GM12873 (cell line): ENCODE data around the gene ACTL9.

Experiments
- TF ChIP-seq, protein P1 (sequence below): IDR thresholded peaks from 2 replicates; pipeline ENCODE4 v1.5.1; 2012; ENCODE audit warnings: low read depth, mild to moderate bottlenecking, moderate library complexity, low read length, control low read depth; ENCODE audit not compliant: insufficient read depth; ENCODE audit errors: missing control alignments

ACTL9 gene

DNA sequence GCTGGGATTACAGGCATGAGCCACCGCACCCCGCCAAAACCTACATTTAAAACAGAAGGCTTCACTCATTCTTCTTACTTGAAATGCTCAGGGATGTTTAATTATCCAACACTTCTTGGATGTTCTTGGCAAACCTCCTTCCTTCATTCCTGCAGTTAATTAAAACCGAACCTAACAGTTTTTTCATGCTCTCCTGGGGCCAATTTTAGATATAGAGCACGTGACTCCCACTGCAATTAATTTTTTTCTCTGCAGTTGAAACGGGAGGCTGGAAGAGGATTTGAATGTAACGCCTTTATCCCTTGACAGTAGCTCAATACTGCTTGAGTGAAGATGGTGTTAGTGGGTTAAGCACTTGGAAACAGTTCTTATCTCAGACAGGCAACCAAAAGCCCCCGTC, 4.6 kb upstream of the ACTL9 start:
- TF ChIP-seq, protein P1, sequence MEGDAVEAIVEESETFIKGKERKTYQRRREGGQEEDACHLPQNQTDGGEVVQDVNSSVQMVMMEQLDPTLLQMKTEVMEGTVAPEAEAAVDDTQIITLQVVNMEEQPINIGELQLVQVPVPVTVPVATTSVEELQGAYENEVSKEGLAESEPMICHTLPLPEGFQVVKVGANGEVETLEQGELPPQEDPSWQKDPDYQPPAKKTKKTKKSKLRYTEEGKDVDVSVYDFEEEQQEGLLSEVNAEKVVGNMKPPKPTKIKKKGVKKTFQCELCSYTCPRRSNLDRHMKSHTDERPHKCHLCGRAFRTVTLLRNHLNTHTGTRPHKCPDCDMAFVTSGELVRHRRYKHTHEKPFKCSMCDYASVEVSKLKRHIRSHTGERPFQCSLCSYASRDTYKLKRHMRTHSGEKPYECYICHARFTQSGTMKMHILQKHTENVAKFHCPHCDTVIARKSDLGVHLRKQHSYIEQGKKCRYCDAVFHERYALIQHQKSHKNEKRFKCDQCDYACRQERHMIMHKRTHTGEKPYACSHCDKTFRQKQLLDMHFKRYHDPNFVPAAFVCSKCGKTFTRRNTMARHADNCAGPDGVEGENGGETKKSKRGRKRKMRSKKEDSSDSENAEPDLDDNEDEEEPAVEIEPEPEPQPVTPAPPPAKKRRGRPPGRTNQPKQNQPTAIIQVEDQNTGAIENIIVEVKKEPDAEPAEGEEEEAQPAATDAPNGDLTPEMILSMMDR: no peak

DNA sequence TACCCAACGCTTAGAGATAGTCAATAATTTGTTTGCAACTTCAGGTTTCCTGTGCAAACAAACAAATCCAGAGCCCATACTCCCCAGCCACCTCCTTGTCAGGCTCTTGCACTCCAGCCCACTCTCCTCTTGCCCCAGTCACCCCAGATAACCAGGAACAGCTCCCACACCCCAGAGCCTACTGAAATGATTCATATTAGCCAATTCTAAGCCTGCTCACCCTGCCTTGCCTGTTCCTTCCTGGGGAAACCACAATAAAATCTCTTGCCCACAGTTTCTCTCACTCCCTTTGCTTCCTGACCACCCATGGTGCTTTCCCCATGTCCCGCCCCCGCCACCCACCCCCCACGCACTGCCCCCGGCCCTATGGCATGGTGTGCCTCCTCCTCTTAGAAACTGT, 3.8 kb upstream of the ACTL9 start:
- TF ChIP-seq, protein P1: no peak

DNA sequence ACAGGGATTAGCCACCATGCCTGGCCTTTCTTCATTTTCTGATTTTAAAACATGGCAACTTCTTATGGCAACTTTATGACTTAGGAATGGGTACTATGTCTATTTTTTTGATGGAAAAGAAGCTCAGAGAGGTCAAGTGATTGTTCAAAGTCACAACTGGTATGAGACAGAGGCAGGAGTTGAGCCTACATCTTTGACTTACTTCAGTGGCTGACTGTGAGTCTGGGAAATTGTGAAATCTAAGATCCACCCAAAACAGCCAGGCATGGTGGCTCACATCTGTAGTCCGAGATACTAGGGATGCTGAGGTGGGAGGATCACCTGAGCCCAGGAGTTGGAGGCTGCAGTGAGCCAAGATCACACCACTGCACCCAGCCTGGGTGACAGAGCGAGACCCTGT, 2.4 kb upstream of the ACTL9 start:
- TF ChIP-seq, protein P1: no peak

DNA sequence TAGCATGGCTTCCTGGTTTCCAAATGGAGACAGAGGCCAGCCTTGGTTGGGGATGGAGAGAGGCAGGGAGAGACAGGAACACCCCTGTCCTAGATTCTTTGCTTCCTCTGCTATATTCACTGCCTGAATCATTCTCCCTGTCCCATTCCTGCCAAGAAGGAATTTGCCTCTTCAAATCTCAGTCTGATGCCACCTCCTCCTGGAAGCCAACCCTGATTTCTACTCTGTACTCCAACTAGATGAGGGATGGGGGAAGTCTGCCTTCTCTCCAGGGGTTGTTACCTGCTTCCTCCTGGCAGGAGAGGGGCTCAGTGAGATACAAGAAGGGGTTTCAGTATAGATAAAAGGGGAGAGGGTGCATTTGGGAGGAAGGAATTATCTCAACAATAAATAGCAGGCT, 1.3 kb upstream of the ACTL9 start:
- TF ChIP-seq, protein P1: no peak

DNA sequence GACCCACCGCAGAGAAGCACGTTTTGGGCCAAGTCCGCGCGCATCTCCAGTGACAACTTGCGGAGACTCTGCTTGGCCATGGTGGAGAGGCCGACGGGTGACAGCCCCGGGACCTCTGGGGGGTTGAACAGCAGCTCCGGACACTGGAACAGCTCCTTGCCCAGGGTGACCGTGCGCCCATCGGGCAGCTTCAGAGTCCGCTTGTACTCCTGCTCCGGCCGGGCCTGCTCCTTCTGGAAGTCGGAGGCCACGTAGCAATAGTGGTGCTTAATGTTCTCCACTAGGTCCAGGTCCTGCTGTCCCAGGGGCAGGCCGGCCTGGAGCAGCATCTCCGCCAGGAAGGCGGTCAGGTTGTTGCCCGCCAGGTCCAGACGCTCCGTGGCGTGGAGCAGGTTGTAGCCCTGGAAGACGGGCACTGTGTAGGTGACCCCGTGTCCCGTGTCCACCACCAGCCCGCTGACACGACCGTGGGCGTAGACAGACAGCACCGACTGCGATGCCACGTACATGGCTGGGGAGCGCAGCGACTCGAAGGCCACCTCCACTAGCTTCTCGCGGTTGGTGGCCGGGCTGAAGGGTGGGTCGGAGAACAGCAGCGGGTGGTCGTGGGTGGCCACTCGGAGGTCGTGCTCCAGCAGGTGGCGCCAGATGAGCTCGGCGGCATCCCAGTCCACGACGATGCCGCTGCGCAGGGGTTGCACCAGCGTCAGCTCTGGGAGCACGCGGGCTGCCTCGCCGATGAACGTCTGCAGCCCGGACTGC, 743 bp downstream of the ACTL9 start:
- TF ChIP-seq, protein P1: no peak

DNA sequence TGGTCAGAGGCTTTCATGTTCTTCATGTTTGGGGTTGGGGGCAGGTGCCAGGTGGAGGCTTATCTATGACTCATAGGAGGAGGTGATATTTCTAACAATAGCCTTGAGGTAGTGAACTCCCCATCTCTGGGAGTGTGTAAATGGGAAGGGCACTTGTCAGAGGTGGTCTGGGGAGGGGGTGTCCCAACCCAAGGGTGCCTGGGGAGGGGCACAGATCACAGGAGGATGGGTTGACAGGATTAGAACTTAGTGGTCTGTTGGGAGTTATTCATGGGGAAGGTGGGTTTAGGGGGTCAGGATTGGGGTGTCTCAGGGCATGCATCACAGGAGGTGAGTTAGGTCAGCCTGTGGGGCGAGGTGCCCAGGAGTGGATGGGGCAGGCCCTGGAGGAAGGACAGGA, 1.6 kb downstream of the ACTL9 start:
- TF ChIP-seq, protein P1: no peak

DNA sequence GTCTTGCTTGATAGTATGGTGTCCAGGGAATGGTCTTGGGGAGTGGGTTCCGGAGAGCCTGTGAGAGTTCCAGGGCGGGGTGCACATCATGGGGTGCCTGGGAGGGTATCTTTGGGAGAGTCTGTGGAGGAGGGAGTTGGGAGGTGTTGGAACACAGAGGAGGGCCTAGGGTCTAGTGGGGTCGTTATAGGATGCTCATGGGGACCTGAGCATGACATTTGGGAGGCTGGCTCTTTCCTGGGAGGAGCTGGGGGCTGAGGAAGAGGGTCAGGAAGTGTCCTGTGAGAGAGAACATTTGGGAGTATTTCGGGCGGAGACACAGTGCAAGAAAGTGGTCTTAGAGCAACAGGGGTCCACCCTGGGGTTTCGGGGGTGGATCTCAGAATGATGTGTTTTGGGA, 2.7 kb downstream of the ACTL9 start:
- TF ChIP-seq, protein P1: no peak
